ENCODE data around the gene RUNX2. TPM values are rescaled to one million over a fixed set of nuclear protein-coding genes. Genes with fewer than 3 reads are reported as not detected.

RUNX2 gene
- total RNA-seq, 1 donor: 10.4 TPM

- H3K4me3 ChIP-seq (ENCODE audit: low read length): no peak overlapping the region
- H3K4me1 ChIP-seq (ENCODE audit: insufficient read depth, low read length): peaks cover 10% of the 10 kb centered on the region
- no peaks in the 10 kb centered on the region for H3K27me3 ChIP-seq (ENCODE audit: insufficient read depth, low read length)
- H3K9me3 ChIP-seq (ENCODE audit: low read depth, low read length): no peaks in the 10 kb centered on the region
These were observed 173.0 kb downstream of the RUNX2 start for GRCh38 chr6:45500924-45501816.

GRCh38 chr6:45502456-45502855, 174.3 kb downstream of the RUNX2 start:
- no peak overlapping the region for H3K4me3 ChIP-seq (ENCODE audit: low read length)
- no peaks in the 10 kb centered on the region for H3K27me3 ChIP-seq (ENCODE audit: insufficient read depth, low read length)
- no peaks in the 10 kb centered on the region for H3K4me1 ChIP-seq (ENCODE audit: insufficient read depth, low read length)
- no peaks in the 10 kb centered on the region for H3K9me3 ChIP-seq (ENCODE audit: low read depth, low read length)

GRCh38 chr6:45504947-45505346, 176.8 kb downstream of the RUNX2 start:
- no peaks in the 10 kb centered on the region for H3K27me3 ChIP-seq (ENCODE audit: insufficient read depth, low read length)
- no peaks in the 10 kb centered on the region for H3K4me1 ChIP-seq (ENCODE audit: insufficient read depth, low read length)
- no peak overlapping the region for H3K4me3 ChIP-seq (ENCODE audit: low read length)
- H3K9me3 ChIP-seq (ENCODE audit: low read depth, low read length): no peaks in the 10 kb centered on the region

DNA sequence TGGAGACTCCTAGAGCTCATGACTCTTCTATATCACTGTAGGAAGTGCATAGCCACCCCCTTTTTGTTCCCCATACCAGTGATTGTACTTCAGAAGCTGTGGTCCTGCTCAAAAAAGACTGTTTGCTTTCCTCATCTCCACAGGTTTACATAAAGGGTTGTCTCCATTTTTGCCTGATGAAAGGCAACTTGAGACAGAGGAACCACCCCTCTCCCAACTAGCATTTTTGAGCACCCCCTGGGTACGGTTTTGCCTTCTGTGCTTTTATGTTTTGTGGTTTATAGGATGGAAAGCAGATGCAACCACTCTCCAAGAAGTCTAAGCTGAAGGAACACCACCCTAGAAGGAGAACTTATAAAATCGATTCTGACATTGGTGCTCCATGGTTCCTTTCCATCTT, 177.3 kb downstream of the RUNX2 start:
- Histone ChIP-seq H3K4me3 (ENCODE audit: low read length) (no peak overlapping the region), H3K4me1 (ENCODE audit: insufficient read depth, low read length) (no peaks in the 10 kb centered on the region), H3K27me3 (ENCODE audit: insufficient read depth, low read length) (no peaks in the 10 kb centered on the region), H3K9me3 (ENCODE audit: low read depth, low read length) (no peaks in the 10 kb centered on the region)

DNA sequence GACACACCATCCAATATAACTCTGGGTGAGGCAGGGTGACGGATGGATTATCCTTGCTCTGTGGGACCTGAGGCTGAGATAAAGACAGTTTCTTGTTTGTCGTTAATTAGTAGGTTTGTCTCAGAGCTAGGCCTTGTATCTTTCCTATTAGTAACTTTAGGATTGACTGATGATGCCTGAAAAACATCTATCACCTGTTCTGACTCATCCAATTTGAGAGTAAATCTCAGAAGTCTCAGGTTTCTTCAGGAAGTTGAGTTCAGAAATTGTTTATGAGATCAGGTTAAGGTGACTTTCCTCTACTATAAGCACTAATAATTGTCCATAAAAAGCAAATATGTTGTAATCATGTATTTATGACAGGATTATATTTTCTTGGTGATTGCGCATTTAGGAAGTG, 179.1 kb downstream of the RUNX2 start:
- Histone ChIP-seq H3K4me3 (ENCODE audit: low read length) (no peak overlapping the region), H3K27me3 (ENCODE audit: insufficient read depth, low read length) (no peaks in the 10 kb centered on the region), H3K9me3 (ENCODE audit: low read depth, low read length) (no peaks in the 10 kb centered on the region), H3K4me1 (ENCODE audit: insufficient read depth, low read length) (no peaks in the 10 kb centered on the region)

GRCh38 chr6:45509426-45509825, 181.3 kb downstream of the RUNX2 start:
- H3K4me3 ChIP-seq (ENCODE audit: low read length): no peak overlapping the region
- H3K4me1 ChIP-seq (ENCODE audit: insufficient read depth, low read length): no peaks in the 10 kb centered on the region
- no peaks in the 10 kb centered on the region for H3K27me3 ChIP-seq (ENCODE audit: insufficient read depth, low read length)
- no peaks in the 10 kb centered on the region for H3K9me3 ChIP-seq (ENCODE audit: low read depth, low read length)

DNA sequence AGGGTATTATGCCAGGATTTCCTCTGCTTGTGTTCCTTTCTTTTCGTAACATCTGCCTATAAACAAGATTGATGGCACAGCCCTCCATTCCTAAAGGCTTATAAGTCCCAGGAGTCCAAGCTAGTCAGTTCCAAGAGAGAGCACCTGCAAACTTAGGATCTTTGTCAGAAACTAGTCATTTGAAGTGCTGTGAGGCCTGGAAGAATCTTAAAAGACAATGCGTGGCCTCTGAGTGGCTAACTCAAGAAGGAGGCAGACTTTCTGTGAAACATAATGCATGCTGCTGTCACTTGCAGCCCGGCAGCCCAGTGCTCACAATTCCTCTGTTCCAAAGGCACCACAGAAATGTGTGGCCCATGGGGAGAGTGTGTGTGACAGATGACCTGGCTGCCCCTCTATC, 184.6 kb downstream of the RUNX2 start:
- Histone ChIP-seq H3K4me3 (ENCODE audit: low read length) (no peak overlapping the region), H3K4me1 (ENCODE audit: insufficient read depth, low read length) (no peaks in the 10 kb centered on the region)

DNA sequence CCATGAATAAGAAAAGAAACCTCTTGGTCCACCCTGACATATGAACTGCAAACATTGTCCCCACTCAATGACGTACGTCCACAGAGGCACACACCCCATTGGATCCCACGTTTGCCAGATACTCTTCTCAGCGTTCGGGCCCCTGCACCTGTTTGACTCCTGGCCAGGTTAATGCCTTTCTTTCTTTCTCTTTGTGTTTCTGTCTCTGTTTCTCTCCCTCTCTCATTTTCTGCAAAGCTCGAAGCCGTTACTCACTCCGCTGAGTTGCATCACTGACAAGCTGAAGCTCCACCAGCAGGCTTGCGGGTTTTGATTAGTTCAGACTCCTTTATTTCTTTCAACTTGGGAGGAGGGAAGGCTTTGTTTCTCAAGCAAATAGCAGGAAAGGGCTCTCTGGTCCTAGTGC, 185.1 kb downstream of the RUNX2 start:
- Histone ChIP-seq H3K9me3 (ENCODE audit: low read depth, low read length) (no peaks in the 10 kb centered on the region), H3K27me3 (ENCODE audit: insufficient read depth, low read length) (no peaks in the 10 kb centered on the region), H3K4me1 (ENCODE audit: insufficient read depth, low read length) (no peaks in the 10 kb centered on the region), H3K4me3 (ENCODE audit: low read length) (no peak overlapping the region)

More for the DNA sequence above, 184.6 kb downstream of the RUNX2 start:
- Histone ChIP-seq H3K27me3 (ENCODE audit: insufficient read depth, low read length) (no peaks in the 10 kb centered on the region), H3K9me3 (ENCODE audit: low read depth, low read length) (no peaks in the 10 kb centered on the region)

DNA sequence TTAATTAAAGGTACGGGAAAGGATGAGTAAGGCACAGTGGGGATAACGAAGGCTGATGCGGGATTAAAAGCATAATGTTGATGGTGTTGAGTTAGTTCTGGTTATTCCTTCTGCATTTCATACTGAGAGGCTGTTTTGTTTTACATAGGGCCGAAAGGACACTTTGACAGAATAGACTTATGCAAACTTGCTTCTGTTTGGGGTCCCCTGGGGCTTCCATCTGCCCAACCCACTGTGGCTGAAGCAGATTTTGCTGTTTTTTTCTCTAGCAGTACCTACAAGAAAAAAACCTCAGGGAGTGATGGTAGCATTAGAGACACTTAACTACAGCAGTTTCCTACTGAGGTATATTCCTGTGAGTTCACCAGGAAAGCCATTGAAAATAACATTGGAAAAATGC, 185.7 kb downstream of the RUNX2 start:
- H3K4me1 ChIP-seq (ENCODE audit: insufficient read depth, low read length): no peaks in the 10 kb centered on the region
- no peaks in the 10 kb centered on the region for H3K27me3 ChIP-seq (ENCODE audit: insufficient read depth, low read length)
- H3K4me3 ChIP-seq (ENCODE audit: low read length): no peak overlapping the region
- no peaks in the 10 kb centered on the region for H3K9me3 ChIP-seq (ENCODE audit: low read depth, low read length)

DNA sequence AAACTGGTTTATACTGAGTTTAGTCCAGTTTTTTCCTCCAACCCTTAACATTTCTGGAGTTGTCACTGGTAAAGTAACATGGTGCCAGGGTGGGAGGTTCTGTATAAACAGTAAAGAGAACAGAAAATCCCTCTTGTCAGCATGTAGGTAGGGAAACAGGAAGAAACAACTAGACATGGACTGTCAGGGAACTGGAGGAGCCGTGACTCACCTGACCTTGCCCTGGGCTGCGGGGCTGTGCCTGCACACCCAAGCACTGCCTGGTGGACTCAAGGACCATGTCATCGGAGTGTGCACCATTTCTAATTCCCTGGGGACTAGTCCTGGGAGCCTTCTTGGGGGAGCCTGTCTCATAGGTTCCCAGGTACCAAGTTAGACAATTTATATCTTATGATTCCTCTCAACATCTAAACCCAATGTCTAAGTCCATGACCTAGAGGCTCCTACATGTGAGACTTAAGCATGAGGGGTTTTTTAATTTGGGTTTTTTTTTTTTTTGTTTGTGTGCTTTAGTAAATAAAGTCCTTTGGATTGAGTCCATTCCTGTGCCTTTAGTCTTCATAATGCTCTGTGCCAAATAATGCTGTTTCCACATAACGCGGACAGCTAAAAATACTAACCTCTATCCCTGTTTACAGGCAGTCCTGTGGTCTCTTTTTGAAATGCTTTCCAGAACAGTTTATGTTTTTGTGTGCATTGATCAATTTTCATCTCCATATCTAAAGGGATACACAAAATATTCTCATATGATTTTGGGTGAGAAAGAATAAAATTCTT, 186.5 kb downstream of the RUNX2 start:
- Histone ChIP-seq H3K27me3 (ENCODE audit: insufficient read depth, low read length) (no peaks in the 10 kb centered on the region), H3K9me3 (ENCODE audit: low read depth, low read length) (no peaks in the 10 kb centered on the region)

GRCh38 chr6:45518013-45518720, 190.0 kb downstream of the RUNX2 start:
- Histone ChIP-seq H3K4me1 (ENCODE audit: insufficient read depth, low read length) (no peaks in the 10 kb centered on the region), H3K4me3 (ENCODE audit: low read length) (no peak overlapping the region), H3K9me3 (ENCODE audit: low read depth, low read length) (no peaks in the 10 kb centered on the region), H3K27me3 (ENCODE audit: insufficient read depth, low read length) (no peaks in the 10 kb centered on the region)

More for the DNA sequence above, 186.5 kb downstream of the RUNX2 start:
- Histone ChIP-seq H3K4me1 (ENCODE audit: insufficient read depth, low read length) (no peaks in the 10 kb centered on the region), H3K4me3 (ENCODE audit: low read length) (no peak overlapping the region)

GRCh38 chr6:45521226-45521625, 193.1 kb downstream of the RUNX2 start:
- Histone ChIP-seq H3K9me3 (ENCODE audit: low read depth, low read length) (no peaks in the 10 kb centered on the region), H3K4me1 (ENCODE audit: insufficient read depth, low read length) (no peaks in the 10 kb centered on the region)

DNA sequence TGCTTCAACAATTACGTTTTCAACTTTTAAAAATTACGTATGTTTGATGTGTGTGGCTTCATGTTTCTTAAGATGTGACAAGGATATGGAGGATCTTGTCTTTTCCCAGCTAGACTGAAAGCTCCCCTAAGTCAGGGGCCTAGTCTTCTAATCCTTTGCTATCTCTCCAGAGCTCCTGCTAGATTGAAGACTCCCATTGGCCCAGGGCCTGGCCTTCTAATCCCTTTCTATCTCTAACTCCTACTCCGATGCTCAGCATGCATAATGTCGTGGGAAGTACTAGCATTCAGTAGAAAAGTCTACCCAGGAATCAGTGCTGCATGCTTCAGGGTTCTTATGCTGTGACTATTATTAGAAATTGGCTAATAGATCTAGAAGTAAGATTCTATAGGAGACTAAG, 194.4 kb downstream of the RUNX2 start:
- no peaks in the 10 kb centered on the region for H3K9me3 ChIP-seq (ENCODE audit: low read depth, low read length)
- no peak overlapping the region for H3K4me3 ChIP-seq (ENCODE audit: low read length)
- no peaks in the 10 kb centered on the region for H3K27me3 ChIP-seq (ENCODE audit: insufficient read depth, low read length)
- no peaks in the 10 kb centered on the region for H3K4me1 ChIP-seq (ENCODE audit: insufficient read depth, low read length)

More at GRCh38 chr6:45521226-45521625, 193.1 kb downstream of the RUNX2 start:
- H3K4me3 ChIP-seq (ENCODE audit: low read length): no peak overlapping the region
- H3K27me3 ChIP-seq (ENCODE audit: insufficient read depth, low read length): no peaks in the 10 kb centered on the region

DNA sequence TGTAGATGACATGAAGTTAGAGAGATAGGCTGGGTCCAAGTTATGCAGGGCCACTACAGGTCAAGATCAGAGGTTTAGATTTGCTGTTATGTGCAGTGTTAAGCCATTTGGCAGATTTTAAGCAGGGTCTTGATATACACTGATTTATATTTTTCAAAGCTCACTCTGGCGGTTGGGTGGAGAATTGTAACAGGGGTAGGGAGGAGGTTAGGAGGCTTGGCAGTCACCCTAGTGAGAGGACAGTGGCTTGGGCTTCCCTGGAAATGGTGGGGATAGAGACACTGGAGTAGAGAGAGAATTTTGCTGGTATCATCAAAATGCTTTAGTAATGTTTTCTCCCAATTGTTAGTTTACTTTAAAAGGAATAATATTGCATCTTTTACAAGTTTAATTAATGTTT, 199.1 kb downstream of the RUNX2 start:
- no peaks in the 10 kb centered on the region for H3K27me3 ChIP-seq (ENCODE audit: insufficient read depth, low read length)
- H3K4me1 ChIP-seq (ENCODE audit: insufficient read depth, low read length): no peaks in the 10 kb centered on the region
- no peaks in the 10 kb centered on the region for H3K9me3 ChIP-seq (ENCODE audit: low read depth, low read length)
- H3K4me3 ChIP-seq (ENCODE audit: low read length): no peak overlapping the region

DNA sequence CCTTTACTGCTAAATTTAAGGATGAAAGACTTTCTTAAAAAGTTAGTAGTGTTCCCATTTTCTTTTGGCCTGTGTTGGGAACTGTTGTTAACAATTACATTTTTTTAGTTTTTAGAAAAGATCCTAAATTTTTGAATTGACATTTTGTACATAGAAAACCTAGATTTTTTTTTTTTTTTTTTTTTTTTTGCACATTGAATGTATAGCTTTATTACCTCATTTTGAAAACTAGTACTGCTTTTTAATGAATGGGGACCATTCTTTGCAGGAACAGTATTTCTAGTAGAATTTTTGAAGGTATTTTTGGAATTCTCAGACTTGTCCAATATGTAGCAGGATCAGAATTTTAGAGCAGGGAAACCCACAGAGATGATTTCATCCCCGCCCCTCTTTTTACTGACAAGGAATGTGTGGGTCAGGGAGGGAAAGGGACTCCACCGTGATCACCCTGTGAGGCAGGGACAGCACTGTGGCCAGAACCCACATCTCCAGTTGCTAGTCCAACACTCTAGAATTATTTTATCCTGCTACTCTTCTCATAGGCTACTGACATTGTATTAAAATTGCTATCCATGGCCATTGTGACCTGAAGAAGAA, 204.0 kb downstream of the RUNX2 start:
- Histone ChIP-seq H3K9me3 (ENCODE audit: low read depth, low read length) (no peaks in the 10 kb centered on the region), H3K4me1 (ENCODE audit: insufficient read depth, low read length) (no peaks in the 10 kb centered on the region), H3K4me3 (ENCODE audit: low read length) (no peak overlapping the region), H3K27me3 (ENCODE audit: insufficient read depth, low read length) (no peaks in the 10 kb centered on the region)
